ENCODE measurements around the gene KSR2.
"Not testable (repeated sequence)": the region's sequence is repeated elsewhere in the genome, so short reads cannot be mapped to it uniquely, and the experiment has no call there.

KSR2 gene

GRCh38 chr12:118011961-118012360 is 43.2 kb upstream of the KSR2 start:
- in situ Hi-C loops (cut with HindIII; ENCODE audit: low sequenced_read_pairs): no loop called here
- TF ChIP-seq CTCF (IDR thresholded peaks at IDR 0.05; ENCODE audit: low read depth, low read length): no peak
- H3K4me3 ChIP-seq (ENCODE audit: low read depth, low read length): no peak overlapping the region
- no peak for DNase-seq (ENCODE audit: low read depth, low spot score)

GRCh38 chr12:118011377-118011776 is 42.6 kb upstream of the KSR2 start:
- H3K4me3 ChIP-seq (ENCODE audit: low read depth, low read length): no peak overlapping the region
- no peak for TF ChIP-seq CTCF (IDR thresholded peaks at IDR 0.05; ENCODE audit: low read depth, low read length)
- no peak for DNase-seq (ENCODE audit: low read depth, low spot score)
- in situ Hi-C loops (cut with HindIII; ENCODE audit: low sequenced_read_pairs): no loop called here

- TF ChIP-seq CTCF (IDR thresholded peaks at IDR 0.05; ENCODE audit: low read depth, low read length): no peak
- in situ Hi-C loops (cut with HindIII; ENCODE audit: low sequenced_read_pairs): no loop called here
- no peak overlapping the region for H3K4me3 ChIP-seq (ENCODE audit: low read depth, low read length)
- DNase-seq (ENCODE audit: low read depth, low spot score): no peak
These were observed 42.1 kb upstream of the KSR2 start for GRCh38 chr12:118010903-118011302.

DNA sequence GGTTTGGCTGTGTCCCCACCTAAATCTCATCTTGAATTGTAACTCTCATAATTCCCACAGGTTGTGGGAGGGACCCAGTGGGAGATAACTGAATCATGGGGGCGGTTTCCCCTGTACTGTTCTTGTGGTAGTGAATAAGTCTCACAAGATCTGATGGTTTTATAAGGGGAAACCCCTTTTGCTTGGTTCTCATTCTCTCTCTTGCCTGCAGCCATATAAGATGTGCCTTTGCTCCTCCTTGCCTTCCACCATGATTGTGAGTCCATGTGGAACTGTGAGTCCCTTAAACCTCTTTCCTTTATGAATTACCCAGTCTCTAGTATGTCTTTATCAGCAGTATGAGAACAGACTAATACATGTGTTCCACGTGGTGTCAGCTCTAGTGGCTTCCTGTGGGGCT is 31.0 kb upstream of the KSR2 start:
- DNase-seq (ENCODE audit: low read depth, low spot score); H3K4me3 ChIP-seq (ENCODE audit: low read depth, low read length); in situ Hi-C loops (cut with HindIII; ENCODE audit: low sequenced_read_pairs): not testable (repeated sequence)

DNA sequence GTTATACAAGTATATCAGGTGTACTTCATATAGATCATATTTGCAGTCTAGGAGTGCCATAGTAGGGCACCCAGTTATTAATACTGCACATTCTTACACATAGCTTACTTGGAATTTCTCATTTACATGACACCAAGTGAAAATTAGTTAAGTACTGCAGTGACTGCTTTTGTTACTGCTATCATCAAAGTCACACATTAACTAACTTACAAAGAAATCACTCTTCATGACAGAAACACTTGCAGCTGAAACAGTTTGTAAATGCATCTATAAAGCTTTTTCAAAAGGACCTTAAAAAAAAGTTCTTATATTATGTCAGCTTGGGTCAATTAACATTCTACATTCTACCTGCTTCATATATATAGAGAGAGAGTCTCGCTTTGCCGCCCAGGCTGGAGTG is 29.9 kb upstream of the KSR2 start:
- in situ Hi-C loops (cut with HindIII; ENCODE audit: low sequenced_read_pairs): no loop called here
- TF ChIP-seq CTCF (IDR thresholded peaks at IDR 0.05; ENCODE audit: low read depth, low read length): no peak

GRCh38 chr12:117994551-117995438 is 26.0 kb upstream of the KSR2 start:
- in situ Hi-C loops (cut with HindIII; ENCODE audit: low sequenced_read_pairs): no loop called here
- TF ChIP-seq CTCF (IDR thresholded peaks at IDR 0.05; ENCODE audit: low read depth, low read length): no peak
- DNase-seq (ENCODE audit: low read depth, low spot score): no peak
- no peak overlapping the region for H3K4me3 ChIP-seq (ENCODE audit: low read depth, low read length)

More for the DNA sequence above, 29.9 kb upstream of the KSR2 start:
- no peak overlapping the region for H3K4me3 ChIP-seq (ENCODE audit: low read depth, low read length)
- no peak for DNase-seq (ENCODE audit: low read depth, low spot score)

DNA sequence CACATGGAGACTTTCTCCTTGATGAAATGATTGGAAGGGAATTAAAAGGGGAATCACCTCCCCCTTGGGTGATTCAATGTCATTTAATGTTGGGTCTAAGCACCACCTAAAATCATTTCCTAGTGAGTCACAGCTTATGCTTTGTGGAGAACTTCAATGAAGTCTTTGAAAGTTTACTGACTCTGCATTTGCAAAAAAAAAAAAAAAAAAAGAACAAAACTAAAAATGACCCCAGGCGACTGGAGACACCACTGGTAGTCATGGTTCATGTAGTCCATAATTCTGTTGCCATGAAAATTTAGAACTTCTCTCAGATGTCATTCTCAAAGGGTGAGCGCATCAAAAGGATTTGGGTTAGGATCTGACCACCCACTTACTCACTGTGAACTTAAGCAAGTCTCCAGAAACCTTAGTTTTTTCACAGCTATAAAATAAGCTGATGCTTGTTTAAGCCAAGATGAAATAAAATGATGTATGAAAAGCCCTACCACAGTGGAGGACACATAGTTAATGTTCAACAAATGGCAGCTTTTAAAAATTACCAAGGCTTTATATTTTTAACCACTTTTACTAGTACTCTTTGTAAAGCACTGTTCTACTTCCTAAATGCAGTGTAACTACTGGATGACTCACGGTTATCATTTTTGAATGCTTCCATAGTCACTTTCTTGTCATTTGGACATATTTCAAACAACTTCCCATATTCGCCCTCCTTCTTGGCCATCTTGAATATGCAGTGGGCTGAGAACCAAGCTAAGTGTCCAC is 18.1 kb upstream of the KSR2 start:
- H3K4me3 ChIP-seq (ENCODE audit: low read depth, low read length): no peak overlapping the region
- TF ChIP-seq CTCF (IDR thresholded peaks at IDR 0.05; ENCODE audit: low read depth, low read length): no peak
- DNase-seq (ENCODE audit: low read depth, low spot score): peak; percentile 70
- in situ Hi-C loops (cut with HindIII; ENCODE audit: low sequenced_read_pairs): no loop called here

Measured in astrocyte of the spinal cord (primary cell).